ENCODE results near the gene TIPRL.

DNA sequence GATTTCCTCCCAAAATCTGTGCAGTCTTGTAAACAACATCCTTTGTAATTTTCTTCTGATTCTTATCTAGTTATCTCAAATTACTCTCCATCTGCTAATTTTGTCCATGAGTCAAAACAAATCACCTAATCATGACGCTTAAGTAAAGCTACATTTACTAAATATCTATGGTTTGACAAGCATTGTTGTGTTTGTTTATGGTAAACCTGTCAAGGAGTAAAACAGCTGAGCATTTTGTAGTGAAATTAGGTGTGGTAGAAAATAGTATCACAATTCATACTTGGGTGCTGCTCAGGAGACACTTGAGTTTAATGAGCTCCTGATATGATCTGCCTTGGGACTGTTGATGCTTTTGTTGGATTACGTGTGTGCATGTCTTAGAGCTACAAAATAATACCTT, 11.6 kb downstream of the TIPRL start:
- TF ChIP-seq, protein P1, sequence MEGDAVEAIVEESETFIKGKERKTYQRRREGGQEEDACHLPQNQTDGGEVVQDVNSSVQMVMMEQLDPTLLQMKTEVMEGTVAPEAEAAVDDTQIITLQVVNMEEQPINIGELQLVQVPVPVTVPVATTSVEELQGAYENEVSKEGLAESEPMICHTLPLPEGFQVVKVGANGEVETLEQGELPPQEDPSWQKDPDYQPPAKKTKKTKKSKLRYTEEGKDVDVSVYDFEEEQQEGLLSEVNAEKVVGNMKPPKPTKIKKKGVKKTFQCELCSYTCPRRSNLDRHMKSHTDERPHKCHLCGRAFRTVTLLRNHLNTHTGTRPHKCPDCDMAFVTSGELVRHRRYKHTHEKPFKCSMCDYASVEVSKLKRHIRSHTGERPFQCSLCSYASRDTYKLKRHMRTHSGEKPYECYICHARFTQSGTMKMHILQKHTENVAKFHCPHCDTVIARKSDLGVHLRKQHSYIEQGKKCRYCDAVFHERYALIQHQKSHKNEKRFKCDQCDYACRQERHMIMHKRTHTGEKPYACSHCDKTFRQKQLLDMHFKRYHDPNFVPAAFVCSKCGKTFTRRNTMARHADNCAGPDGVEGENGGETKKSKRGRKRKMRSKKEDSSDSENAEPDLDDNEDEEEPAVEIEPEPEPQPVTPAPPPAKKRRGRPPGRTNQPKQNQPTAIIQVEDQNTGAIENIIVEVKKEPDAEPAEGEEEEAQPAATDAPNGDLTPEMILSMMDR (IDR thresholded peaks at IDR 0.05), result no peak
- TF ChIP-seq POLR2A (IDR thresholded peaks at IDR 0.05), result no peak

Data from esophagus squamous epithelium (tissue), 4 donors.